NB4 (cell line): ENCODE measurements around the gene PCSK7.

Experiments
- DNase-seq: peaks from one replicate; pipeline ENCODE4 v3.0.0; 2010; ENCODE audit warnings: low read depth
- H3K4me3 ChIP-seq: one replicate; pipeline ENCODE4 v1.5.1; 2011; ENCODE audit warnings: mild to moderate bottlenecking, low read depth, low read length, moderate library complexity
- MYC ChIP-seq: IDR thresholded peaks from 2 replicates; pipeline ENCODE4 v1.6.1; 2011; ENCODE audit warnings: low read depth, low read length
- POLR2A ChIP-seq: IDR thresholded peaks from 2 replicates; pipeline ENCODE4 v1.6.1; 2011; ENCODE audit warnings: mild to moderate bottlenecking; ENCODE audit not compliant: insufficient read length; ENCODE audit errors: extremely low read depth
- TF ChIP-seq, protein P1 (sequence below): IDR thresholded peaks from 2 replicates; pipeline ENCODE4 v1.6.1; 2011; ENCODE audit warnings: low read depth, low read length
- TF ChIP-seq, protein P2 (sequence below): IDR thresholded peaks from one replicate; pipeline ENCODE4 v1.5.1; 2012; ENCODE audit warnings: low read depth, low read length

PCSK7 gene

GRCh38 chr11:117222991-117223740, 8.7 kb downstream of the PCSK7 start:
- TF ChIP-seq, protein P1, sequence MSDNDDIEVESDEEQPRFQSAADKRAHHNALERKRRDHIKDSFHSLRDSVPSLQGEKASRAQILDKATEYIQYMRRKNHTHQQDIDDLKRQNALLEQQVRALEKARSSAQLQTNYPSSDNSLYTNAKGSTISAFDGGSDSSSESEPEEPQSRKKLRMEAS: no peak
- TF ChIP-seq, protein P2, sequence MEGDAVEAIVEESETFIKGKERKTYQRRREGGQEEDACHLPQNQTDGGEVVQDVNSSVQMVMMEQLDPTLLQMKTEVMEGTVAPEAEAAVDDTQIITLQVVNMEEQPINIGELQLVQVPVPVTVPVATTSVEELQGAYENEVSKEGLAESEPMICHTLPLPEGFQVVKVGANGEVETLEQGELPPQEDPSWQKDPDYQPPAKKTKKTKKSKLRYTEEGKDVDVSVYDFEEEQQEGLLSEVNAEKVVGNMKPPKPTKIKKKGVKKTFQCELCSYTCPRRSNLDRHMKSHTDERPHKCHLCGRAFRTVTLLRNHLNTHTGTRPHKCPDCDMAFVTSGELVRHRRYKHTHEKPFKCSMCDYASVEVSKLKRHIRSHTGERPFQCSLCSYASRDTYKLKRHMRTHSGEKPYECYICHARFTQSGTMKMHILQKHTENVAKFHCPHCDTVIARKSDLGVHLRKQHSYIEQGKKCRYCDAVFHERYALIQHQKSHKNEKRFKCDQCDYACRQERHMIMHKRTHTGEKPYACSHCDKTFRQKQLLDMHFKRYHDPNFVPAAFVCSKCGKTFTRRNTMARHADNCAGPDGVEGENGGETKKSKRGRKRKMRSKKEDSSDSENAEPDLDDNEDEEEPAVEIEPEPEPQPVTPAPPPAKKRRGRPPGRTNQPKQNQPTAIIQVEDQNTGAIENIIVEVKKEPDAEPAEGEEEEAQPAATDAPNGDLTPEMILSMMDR: no peak
- TF ChIP-seq POLR2A: no peak
- TF ChIP-seq MYC: no peak
- no peak for DNase-seq

GRCh38 chr11:117221775-117222517, 9.9 kb downstream of the PCSK7 start:
- H3K4me3 ChIP-seq: no peak overlapping the region
- no peak for DNase-seq
- TF ChIP-seq, protein P1: no peak
- TF ChIP-seq, protein P2: no peak
- TF ChIP-seq POLR2A (no peak), MYC (no peak)

More at GRCh38 chr11:117222991-117223740, 8.7 kb downstream of the PCSK7 start:
- H3K4me3 ChIP-seq: no peak overlapping the region

- TF ChIP-seq MYC: no peak
- TF ChIP-seq, protein P2: no peak
- TF ChIP-seq, protein P1: no peak
- no peak for TF ChIP-seq POLR2A
- H3K4me3 ChIP-seq: no peak overlapping the region
- DNase-seq: no peak
Measured at GRCh38 chr11:117220999-117221774, 10.7 kb downstream of the PCSK7 start.

- TF ChIP-seq, protein P1: no peak
- no peak for TF ChIP-seq MYC
- no peak for TF ChIP-seq POLR2A
- TF ChIP-seq, protein P2: no peak
- H3K4me3 ChIP-seq: no peak overlapping the region
- no peak for DNase-seq
Measured at GRCh38 chr11:117220568-117220967, 11.3 kb downstream of the PCSK7 start.

DNA sequence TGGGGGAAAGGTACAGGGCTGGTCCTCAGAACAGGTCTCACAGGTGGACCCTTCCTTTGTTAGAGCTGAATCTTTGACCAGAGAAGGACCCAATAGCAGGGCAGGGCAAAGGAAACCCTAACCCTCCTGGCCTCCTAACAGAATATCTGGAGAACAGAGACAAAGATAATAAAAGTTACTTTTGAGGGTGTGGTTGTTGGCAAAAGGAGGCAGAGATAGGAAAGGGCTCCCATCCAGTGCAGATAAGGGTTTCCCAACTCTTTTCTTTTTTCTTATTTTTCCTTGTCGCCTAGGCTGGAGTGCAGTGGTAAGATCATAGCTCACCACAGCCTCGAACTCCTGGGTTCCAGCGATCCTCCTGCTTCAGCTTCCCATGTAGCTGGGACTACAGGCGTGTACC, 11.9 kb downstream of the PCSK7 start:
- no peak for DNase-seq
- TF ChIP-seq POLR2A (no peak), MYC (no peak)
- TF ChIP-seq, protein P1: no peak
- TF ChIP-seq, protein P2: no peak

More for the DNA sequence above, 11.9 kb downstream of the PCSK7 start:
- no peak overlapping the region for H3K4me3 ChIP-seq
